K562 (cell line): ENCODE results near the gene ZC3H8. TPM values are rescaled to one million over a fixed set of nuclear protein-coding genes. Genes with fewer than 3 reads are reported as not detected.
A peak's percentile ranks its signal among the peaks of the same experiment; 100 is the strongest.

Experiments
- ARID4B ChIP-seq: sonication (generic); formaldehyde crosslinking; IDR thresholded peaks from 2 replicates; pipeline ENCODE4 v1.8.0; 2022; ENCODE audit warnings: mild to moderate bottlenecking, missing genetic modification reagents
- GABPB1 ChIP-seq: sonication (generic); formaldehyde crosslinking; IDR thresholded peaks from 2 replicates; pipeline ENCODE4 v1.8.0; 2022; ENCODE audit warnings: mild to moderate bottlenecking, missing genetic modification reagents
- MAFK ChIP-seq: IDR thresholded peaks from 2 replicates; pipeline ENCODE4 v1.6.1; 2011; ENCODE audit warnings: low read length, improper control_type of control experiment
- MNT ChIP-seq, 2 experiments: fragments of 450-650 bp; conservative IDR thresholded peaks; 2 replicates each; pipeline ENCODE4 v1.6.1; 2017; ENCODE audit warnings: mild to moderate bottlenecking in 2 of 2, moderate library complexity in 2 of 2
- RAD21 ChIP-seq, 2 experiments: fragments of 250-450 bp in 1 of 2; fragments of 450-650 bp in 1 of 2; sonication (Bioruptor Pico) in 1 of 2; formaldehyde crosslinking in 1 of 2; IDR thresholded peaks in 1 of 2; conservative IDR thresholded peaks in 1 of 2; 2 replicates each; pipeline versions ENCODE4 v1.4.0 to v1.8.0; 2020 to 2022; ENCODE audit warnings: mild to moderate bottlenecking in 2 of 2, moderate library complexity in 1 of 2
- RB1 ChIP-seq: fragments of 450-650 bp; IDR thresholded peaks from 2 replicates; pipeline ENCODE4 v1.6.1; 2017; ENCODE audit warnings: low read depth, mild to moderate bottlenecking
- TAF9B ChIP-seq: fragments of 450-650 bp; IDR thresholded peaks from 2 replicates; pipeline ENCODE4 v1.6.1; 2018; ENCODE audit warnings: mild to moderate bottlenecking; ENCODE audit not compliant: partially characterized antibody
- ZBTB11 ChIP-seq, 3 experiments: fragments of 200-800 bp in 1 of 3; fragments of 250-450 bp in 1 of 3; fragments of 450-650 bp in 1 of 3; sonication (Bioruptor Pico) in 1 of 3; sonication (Bioruptor generic) in 1 of 3; formaldehyde crosslinking in 1 of 3; IDR thresholded peaks; 2 replicates each; pipeline versions ENCODE4 v1.6.1 to v1.8.0; 2016 to 2022; ENCODE audit warnings: mild to moderate bottlenecking in 2 of 3, missing genetic modification characterization in 2 of 3, missing compliant biosample characterization in 1 of 3, moderate library complexity in 1 of 3
- ZKSCAN1 ChIP-seq: fragments of 150-350 bp; IDR thresholded peaks from 2 replicates; pipeline ENCODE4 v1.6.1; 2016; ENCODE audit warnings: low read depth, low read length
- ZNF165 ChIP-seq: fragments of 250-450 bp; sonication (Bioruptor Pico); IDR thresholded peaks from 2 replicates; pipeline ENCODE4 v1.4.0; 2020; ENCODE audit warnings: borderline replicate concordance
- ZNF431 ChIP-seq: sonication (generic); formaldehyde crosslinking; IDR thresholded peaks from 2 replicates; pipeline ENCODE4 v1.8.0; 2022; ENCODE audit warnings: mild to moderate bottlenecking, missing genetic modification reagents
- ZNF76 ChIP-seq: fragments of 250-450 bp; sonication (Bioruptor Pico); IDR thresholded peaks from 2 replicates; pipeline ENCODE4 v1.4.0; 2020; ENCODE audit warnings: mild to moderate bottlenecking, moderate library complexity, borderline replicate concordance
- ZNF778 ChIP-seq: fragments of 450-650 bp; formaldehyde crosslinking; IDR thresholded peaks from 2 replicates; pipeline ENCODE4 v1.4.0; 2020; ENCODE audit warnings: mild to moderate bottlenecking, moderate library complexity
- polyA plus RNA-seq, 8 experiments: library from polyadenylated mRNA; depleted of rRNA in 4 of 8; stranded (reverse) in 5 of 8; unstranded in 3 of 8; fragments of >200 nt; fragmentation: Nextera tagmentation in 2 of 8; fragmentation: Illumina TruSeq in 1 of 8; extraction: Ambion mirVana in 2 of 8; extraction: Trizol in 1 of 8; gene quantifications; 2 replicates each; pipeline versions ENCODE4 v1.2.1 to v1.2.3, GENCODE V29; 2011 to 2014; ENCODE audit warnings: inconsistent platforms in 1 of 8, missing spikeins in 1 of 8
- total RNA-seq, 7 experiments: library from RNA; depleted of rRNA in 6 of 7; stranded (reverse); fragments of >200 nt in 6 of 7; fragmentation: Illumina TruSeq in 2 of 7; extraction: Trizol in 2 of 7; gene quantifications; 2 replicates each; pipeline versions ENCODE4 v1.2.1 to v1.2.3, GENCODE V29; 2011 to 2021; ENCODE audit warnings: low replicate concordance in 1 of 7
- TF ChIP-seq, protein P1 (sequence below), 2 experiments: fragments of 450-650 bp in 1 of 2; sonication (generic) in 1 of 2; formaldehyde crosslinking in 1 of 2; IDR thresholded peaks in 1 of 2; conservative IDR thresholded peaks in 1 of 2; 2 replicates each; pipeline versions ENCODE4 v1.6.1 to v1.8.1; 2016 to 2023; ENCODE audit warnings: mild to moderate bottlenecking in 2 of 2, moderate library complexity in 2 of 2, inconsistent platforms in 1 of 2, missing genetic modification reagents in 1 of 2

The ZC3H8 gene
- total and polyA plus RNA-seq, 9 of the 15 experiments (the other 6 are each of a cell fraction or from before 2014, with no cell fraction given): 11.6 to 41.5 (median 27.5) TPM

DNA sequence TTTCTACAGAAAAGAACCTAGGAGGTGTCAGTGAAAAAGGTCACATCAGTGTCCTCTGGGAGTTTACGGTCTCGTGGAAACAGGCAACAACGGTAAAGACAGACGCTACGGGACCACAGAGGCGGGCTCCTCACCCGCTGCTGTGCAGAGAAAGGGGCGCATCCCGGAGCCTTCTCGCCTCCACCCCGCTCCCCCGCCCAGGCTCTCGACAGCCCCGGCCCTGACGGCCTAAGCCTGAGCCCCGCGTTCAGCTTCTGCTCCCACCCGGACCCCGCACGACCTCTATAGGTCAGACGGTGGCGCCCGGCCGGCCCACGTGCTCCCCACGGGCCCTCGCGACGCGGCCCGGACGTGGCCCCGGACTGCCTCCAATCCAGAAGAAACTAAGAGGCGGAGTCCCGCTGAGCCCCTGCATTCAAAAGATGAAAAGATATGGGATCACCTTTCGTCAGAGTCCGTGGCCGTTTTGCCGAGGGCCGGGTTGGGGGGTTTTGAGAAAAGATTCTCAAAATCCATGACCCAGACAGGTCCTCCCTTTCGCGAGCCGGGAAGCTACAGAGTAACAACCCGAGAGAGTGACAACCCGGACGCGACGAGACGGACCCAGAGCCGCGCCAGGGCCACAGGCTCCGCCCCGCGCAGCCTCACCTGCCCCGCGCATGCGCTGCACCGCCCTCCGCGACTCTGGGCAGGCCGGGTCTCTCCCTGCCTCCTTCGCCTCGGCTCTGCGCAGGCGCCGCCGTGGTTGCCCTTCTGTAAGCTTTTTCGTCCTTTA lies at the start of gene ZC3H8 (continued):
- TF ChIP-seq ZBTB11 (CRISPR knock-in tag; IDR thresholded peaks at IDR 0.05) (peak in 1 of 3 experiments; percentile 93; a peak in 3 of 6 replicates), RB1 (no peak), MNT (conservative IDR thresholded peaks at IDR 0.05) (peak; percentile 92 to 95), ZNF778 (CRISPR knock-in tag) (no peak), ZKSCAN1 (0 out of 2 replicates have a peak, but pooled peaks have one; percentile 26), ZNF165 (CRISPR knock-in tag) (peak; percentile 74; the same call in 1 of the 2 replicates), ZNF431 (CRISPR knock-in tag) (peak; percentile 67; the same call in 1 of the 2 replicates), ZNF76 (CRISPR knock-in tag) (peak; percentile 21; the same call in 1 of the 2 replicates), TAF9B (peak; percentile 29), RAD21 (CRISPR knock-in tag; conservative IDR thresholded peaks at IDR 0.05 in 1 of 2, IDR thresholded peaks at IDR 0.05 in 1 of 2) (no peak), MAFK (no peak), GABPB1 (CRISPR knock-in tag) (peak; percentile 78; the same call in 1 of the 2 replicates), ARID4B (peak; percentile 63)
- TF ChIP-seq, protein P1, sequence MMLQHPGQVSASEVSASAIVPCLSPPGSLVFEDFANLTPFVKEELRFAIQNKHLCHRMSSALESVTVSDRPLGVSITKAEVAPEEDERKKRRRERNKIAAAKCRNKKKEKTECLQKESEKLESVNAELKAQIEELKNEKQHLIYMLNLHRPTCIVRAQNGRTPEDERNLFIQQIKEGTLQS (IDR thresholded peaks at IDR 0.05): no peak
- TF ChIP-seq, protein P1 (CRISPR knock-in tag; conservative IDR thresholded peaks at IDR 0.05): peak; percentile 55; the same call in 1 of the 2 replicates
